IMR-90 (cell line): ENCODE data around the gene ENDOG. TPM values are rescaled to one million over a fixed set of nuclear protein-coding genes. Genes with fewer than 3 reads are reported as not detected.
A peak's percentile ranks its signal among the peaks of the same experiment; 100 is the strongest.

Source experiments
- ATAC-seq: fragments of 200-7000 bp; cut with Tn5 transposase; 2 replicates; pipeline ENCODE4 v1.9.1; 2020; ENCODE audit warnings: low read depth, mild to moderate bottlenecking, moderate library complexity
- BruUV-seq: library from RNA; stranded (reverse); fragments of 400-500 nt; replicated peaks from 2 replicates; lab custom pipeline; 2021; lab: Mats Ljungman, UMichigan
- CTCF ChIA-PET: fragments of 300-600 bp; formaldehyde crosslinking; extraction: SDS; loops from one replicate; lab custom pipeline; 2021; ENCODE audit warnings: antibody characterized with exemption; lab: Yijun Ruan, JAX
- POLR2A ChIA-PET: fragments of 300-600 bp; sonication (Branson Sonifier 250); formaldehyde crosslinking; loops from one replicate; lab custom pipeline; 2022; ENCODE audit warnings: antibody characterized with exemption; ENCODE audit not compliant: unreplicated experiment; lab: Charles Lee
- DNase-seq: peaks from one replicate; pipeline ENCODE4 v3.0.0; 2013
- H2AFZ ChIP-seq: replicated peaks from 2 replicates; pipeline ENCODE3; 2013; ENCODE audit warnings: low read length, mild to moderate bottlenecking; ENCODE audit not compliant: poor library complexity
- H2AK5ac ChIP-seq: 2 replicates; pipeline ENCODE4 v1.6.1; 2013; ENCODE audit warnings: low read depth, low read length, inconsistent platforms
- H2AK9ac ChIP-seq: replicated peaks from 2 replicates; pipeline ENCODE3; 2013; ENCODE audit warnings: mild to moderate bottlenecking, low read depth, low read length, moderate library complexity; ENCODE audit not compliant: poor library complexity
- H2BK120ac ChIP-seq: 2 replicates; pipeline ENCODE4 v1.6.1; 2013; ENCODE audit warnings: low read depth, low read length, inconsistent platforms
- H2BK15ac ChIP-seq: 3 replicates; pipeline ENCODE4 v1.6.1; 2013; ENCODE audit warnings: low read depth, low read length, inconsistent platforms
- H2BK20ac ChIP-seq: 2 replicates; pipeline ENCODE4 v1.6.1; 2013; ENCODE audit warnings: low read depth, mild to moderate bottlenecking, inconsistent platforms, low read length, moderate library complexity
- H2BK5ac ChIP-seq: 2 replicates; pipeline ENCODE4 v1.6.1; 2013; ENCODE audit warnings: mild to moderate bottlenecking, low read depth, low read length, inconsistent platforms; ENCODE audit not compliant: poor library complexity, severe bottlenecking
- H3K14ac ChIP-seq: replicated peaks from 2 replicates; pipeline ENCODE4 v1.6.1; 2013; ENCODE audit warnings: low read depth, low read length, inconsistent platforms
- H3K18ac ChIP-seq: 2 replicates; pipeline ENCODE4 v1.6.1; 2013; ENCODE audit warnings: low read depth, low read length, control low read depth
- H3K23ac ChIP-seq: 2 replicates; pipeline ENCODE4 v1.6.1; 2013; ENCODE audit warnings: low read depth, low read length, inconsistent platforms
- H3K27ac ChIP-seq: 2 replicates; pipeline ENCODE4 v1.5.1; 2013; ENCODE audit warnings: mild to moderate bottlenecking, control low read depth, low read length; ENCODE audit not compliant: insufficient read depth
- H3K27me3 ChIP-seq: 2 replicates; pipeline ENCODE4 v1.6.1; 2013; ENCODE audit warnings: low read length; ENCODE audit not compliant: control insufficient read depth, insufficient read depth
- H3K36me3 ChIP-seq: 2 replicates; pipeline ENCODE4 v1.6.1; 2013; ENCODE audit warnings: low read length, mixed read lengths; ENCODE audit not compliant: control insufficient read depth, insufficient read depth
- H3K4ac ChIP-seq: 2 replicates; pipeline ENCODE4 v1.6.1; 2013; ENCODE audit warnings: low read depth, low read length, inconsistent platforms
- H3K4me1 ChIP-seq: 2 replicates; pipeline ENCODE4 v1.6.1; 2013; ENCODE audit warnings: low read length, mixed read lengths; ENCODE audit not compliant: control insufficient read depth, insufficient read depth
- H3K4me2 ChIP-seq: 2 replicates; pipeline ENCODE4 v1.6.1; 2013; ENCODE audit warnings: low read depth, mild to moderate bottlenecking, control low read depth, low read length, moderate library complexity
- H3K4me3 ChIP-seq: 2 replicates; pipeline ENCODE4 v1.5.1; 2013; ENCODE audit warnings: low read depth, mild to moderate bottlenecking, control low read depth, low read length, moderate library complexity; ENCODE audit not compliant: insufficient read depth
- H3K56ac ChIP-seq: 2 replicates; pipeline ENCODE4 v1.6.1; 2013; ENCODE audit warnings: low read length, inconsistent platforms; ENCODE audit not compliant: insufficient read depth; ENCODE audit errors: extremely low read depth
- H3K79me1 ChIP-seq, 2 experiments: 2 replicates each; pipeline ENCODE4 v1.6.1; 2013; ENCODE audit warnings: low read length in 2 of 2, inconsistent platforms in 1 of 2, low read depth in 1 of 2
- H3K9ac ChIP-seq: 2 replicates; pipeline ENCODE4 v1.6.1; 2013; ENCODE audit warnings: low read depth, low read length, control low read depth
- H3K9me1 ChIP-seq: 2 replicates; pipeline ENCODE4 v1.6.1; 2013; ENCODE audit warnings: low read length, inconsistent platforms; ENCODE audit not compliant: insufficient read depth
- H3K9me3 ChIP-seq: 2 replicates; pipeline ENCODE4 v1.6.1; 2013; ENCODE audit warnings: low read length; ENCODE audit not compliant: control insufficient read depth, insufficient read depth
- H4K20me1 ChIP-seq: 2 replicates; pipeline ENCODE4 v1.6.1; 2013; ENCODE audit warnings: low read length, inconsistent platforms; ENCODE audit not compliant: insufficient read depth
- H4K5ac ChIP-seq: 2 replicates; pipeline ENCODE4 v1.6.1; 2013; ENCODE audit warnings: mild to moderate bottlenecking, low read depth, low read length, control low read depth
- H4K8ac ChIP-seq, 2 experiments: 2 replicates each; pipeline ENCODE4 v1.6.1; 2013; ENCODE audit warnings: low read depth in 2 of 2, low read length in 2 of 2, control low read depth in 1 of 2, inconsistent platforms in 1 of 2
- H4K91ac ChIP-seq: 2 replicates; pipeline ENCODE4 v1.6.1; 2013; ENCODE audit warnings: low read depth, low read length, inconsistent platforms; ENCODE audit not compliant: insufficient read depth
- BHLHE40 ChIP-seq: fragments of 150-350 bp; IDR thresholded peaks from 2 replicates; pipeline ENCODE4 v1.6.1; 2016; ENCODE audit warnings: mild to moderate bottlenecking, low read depth, low read length
- CEBPB ChIP-seq: IDR thresholded peaks from 2 replicates; pipeline ENCODE4 v1.6.1; 2012; ENCODE audit warnings: low read depth, low read length, improper control_type of control experiment
- CHD1 ChIP-seq: IDR thresholded peaks from 2 replicates; pipeline ENCODE4 v1.6.1; 2012; ENCODE audit warnings: low read depth, low read length, improper control_type of control experiment
- CTCF ChIP-seq: conservative IDR thresholded peaks from 2 replicates; pipeline ENCODE4 v1.5.1; 2012; ENCODE audit warnings: mild to moderate bottlenecking, low read depth, low read length, improper control_type of control experiment
- ELK1 ChIP-seq: fragments of 150-350 bp; IDR thresholded peaks from 2 replicates; pipeline ENCODE4 v1.6.1; 2016; ENCODE audit warnings: low read depth, mild to moderate bottlenecking, low read length, moderate library complexity, borderline replicate concordance
- MAFK ChIP-seq: IDR thresholded peaks from 2 replicates; pipeline ENCODE4 v1.6.1; 2012; ENCODE audit warnings: low read depth, low read length, improper control_type of control experiment
- MAZ ChIP-seq: IDR thresholded peaks from 2 replicates; pipeline ENCODE4 v1.6.1; 2012; ENCODE audit warnings: low read depth, mild to moderate bottlenecking, low read length, improper control_type of control experiment, moderate library complexity, borderline replicate concordance
- MXI1 ChIP-seq: IDR thresholded peaks from 2 replicates; pipeline ENCODE4 v1.6.1; 2012; ENCODE audit warnings: low read depth, mild to moderate bottlenecking, low read length, moderate library complexity, borderline replicate concordance
- NFE2L2 ChIP-seq: fragments of 150-350 bp; IDR thresholded peaks from 2 replicates; pipeline ENCODE4 v1.6.1; 2016; ENCODE audit warnings: low read depth, mild to moderate bottlenecking, low read length
- POLR2A ChIP-seq: IDR thresholded peaks from 2 replicates; pipeline ENCODE4 v1.6.1; 2012; ENCODE audit warnings: mild to moderate bottlenecking, low read depth, low read length
- RAD21 ChIP-seq: IDR thresholded peaks from 2 replicates; pipeline ENCODE4 v1.6.1; 2012; ENCODE audit warnings: low read length, improper control_type of control experiment
- RCOR1 ChIP-seq: IDR thresholded peaks from 2 replicates; pipeline ENCODE4 v1.6.1; 2012; ENCODE audit warnings: mild to moderate bottlenecking, low read length, improper control_type of control experiment; ENCODE audit not compliant: insufficient replicate concordance
- RFX5 ChIP-seq: IDR thresholded peaks from 2 replicates; pipeline ENCODE4 v1.8.0; 2012; ENCODE audit warnings: low read depth, mild to moderate bottlenecking, low read length, moderate library complexity
- SMC3 ChIP-seq: fragments of 150-350 bp; IDR thresholded peaks from 2 replicates; pipeline ENCODE4 v1.6.1; 2016; ENCODE audit warnings: low read depth, mild to moderate bottlenecking, antibody characterized with exemption, low read length, moderate library complexity
- WGBS, 2 experiments: methylation state at CpG; one replicate each; pipeline versions ENCODE4 v1.1.5 to v1.1.7; 2013; ENCODE audit warnings: missing lambda C conversion rate in 2 of 2; ENCODE audit not compliant: insufficient read length in 1 of 2; ENCODE audit errors: extremely low coverage in 2 of 2; 5-methylcytosine and 5-hydroxymethylcytosine counted together
- dilution Hi-C: fragments of 300-500 bp; cut with HindIII; formaldehyde crosslinking; loops from one replicate; pipeline ENCODE4 v1.14.3; 2018; ENCODE audit warnings: low sequenced_read_pairs; ENCODE audit not compliant: unreplicated experiment
- in situ Hi-C: fragments of 300-500 bp; cut with MboI; formaldehyde crosslinking; loops from 3 replicates; pipeline ENCODE4 v1.14.3; 2019; ENCODE audit warnings: low sequenced_read_pairs, inconsistent platforms, mixed read lengths
- intact Hi-C: fragments of 100-400 bp; cut with micrococcal nuclease; formaldehyde crosslinking; loops from 2 replicates; pipeline ENCODE4 v1.10.0; 2022
- polyA plus RNA-seq, 3 experiments: library from polyadenylated mRNA; depleted of rRNA; stranded (reverse); fragments of >200 nt; gene quantifications; 2 replicates each; pipeline ENCODE4 v1.2.3, GENCODE V29; 2012; ENCODE audit warnings: low replicate concordance in 1 of 3
- total RNA-seq: library from RNA; depleted of rRNA; stranded (reverse); fragments of >200 nt; gene quantifications from 2 replicates; pipeline ENCODE4 v1.2.3, GENCODE V29; 2012

Gene ENDOG
- total and polyA plus RNA-seq, 2 of the 4 experiments (the other 2 are of a cell fraction), result 9.9 to 16.2 TPM

GRCh38 chr9:128828719-128829452 is 10.6 kb downstream of the ENDOG start:
- dilution Hi-C loops, result no loop called here
- Histone ChIP-seq H3K14ac (peak overlapping the region; percentile 79), H2BK120ac (no peak overlapping the region), H3K18ac (no peak overlapping the region), H3K36me3 (peaks cover 29% of the 10 kb centered on the region), H2AFZ (peak overlapping the region; percentile 98), H2BK5ac (peak overlapping the region; percentile 44), H2AK9ac (peak overlapping the region; percentile 95), H3K4me3 (peak overlapping the region; percentile 80), H4K20me1 (peaks cover 3% of the 10 kb centered on the region; the same call in 1 of the 2 replicates), H3K9me1 (peaks cover 3% of the 10 kb centered on the region; the same call in 1 of the 2 replicates), H4K5ac (no peak overlapping the region), H3K56ac (peak overlapping the region; percentile 66), H3K4me2 (peak overlapping the region; percentile 96), H3K79me1 (peaks cover 23% of the 10 kb centered on the region in 2 experiments), H3K4me1 (peaks cover 5% of the 10 kb centered on the region; the same call in 1 of the 2 replicates), H3K9me3 (no peaks in the 10 kb centered on the region), H4K8ac (peak overlapping the region; percentile 25 to 83; a peak in 2 of 4 replicates), H3K4ac (peak overlapping the region; percentile 45), H3K27me3 (no peaks in the 10 kb centered on the region), H2BK15ac (no peak overlapping the region), H3K27ac (peak overlapping the region; percentile 73), H3K23ac (peak overlapping the region; percentile 78), H2BK20ac (no peak overlapping the region), H4K91ac (no peak overlapping the region), H3K9ac (peak overlapping the region; percentile 49), H2AK5ac (peak overlapping the region; percentile 53; the same call in 1 of the 2 replicates)
- CTCF ChIA-PET, result interaction anchor here (0.8 to 3.2 kb wide), 3 partner anchors 11 to 100 kb away, joined by 3 to 11 read pairs (median 6); partner anchors contain the start of gene ENDOG
- 42% methylated on average over 7 of the region's 18 CpGs; no CpG with 5 or more reads in 1 of the 2 experiments for WGBS, 2 experiments
- in situ Hi-C loops, result no loop called here
- ATAC-seq, result no peak; the same call in 1 of the 2 replicates
- DNase-seq, result no peak
- intact Hi-C loops, result no loop called here
- BruUV-seq, result no TSS peak
- POLR2A ChIA-PET, result no interaction called here
- TF ChIP-seq MXI1 (no peak), CHD1 (no peak), BHLHE40 (no peak), MAZ (no peak), NFE2L2 (no peak), CTCF (no peak), RCOR1 (no peak), CEBPB (no peak), MAFK (no peak), ELK1 (no peak), POLR2A (no peak), SMC3 (no peak), RFX5 (no peak), RAD21 (no peak)
